Colonic mucosa (tissue), 4 donors: ENCODE results near the gene DOCK10. TPM values are rescaled to one million over a fixed set of nuclear protein-coding genes. Genes with fewer than 3 reads are reported as not detected.

ENCODE experiments used
- DNase-seq: peaks from one replicate; pipeline ENCODE4 v3.0.0-alpha.2; 2020
- H3K27ac ChIP-seq: fragments of 200-600 bp; one replicate; pipeline ENCODE4 v1.8.0; 2021
- H3K27me3 ChIP-seq: fragments of 200-600 bp; one replicate; pipeline ENCODE4 v1.8.0; 2021
- H3K36me3 ChIP-seq: fragments of 200-600 bp; one replicate; pipeline ENCODE4 v1.8.0; 2021
- H3K4me1 ChIP-seq: fragments of 200-600 bp; one replicate; pipeline ENCODE4 v1.8.0; 2021; ENCODE audit warnings: mild to moderate bottlenecking
- H3K4me3 ChIP-seq: fragments of 200-600 bp; one replicate; pipeline ENCODE4 v1.8.0; 2021
- H3K9ac ChIP-seq, 2 donors: one replicate each; pipeline ENCODE4 v1.7.0; 2013; ENCODE audit warnings: control low read depth in 2 of 2, low read depth in 2 of 2, low read length in 2 of 2
- H3K9me3 ChIP-seq: fragments of 200-600 bp; one replicate; pipeline ENCODE4 v1.8.0; 2021
- intact Hi-C: fragments of 100-400 bp; cut with DNase I; formaldehyde crosslinking; loops from one replicate; pipeline ENCODE4 v1.14.1; 2022
- total RNA-seq, 2 donors: library from RNA; stranded (reverse); fragmentation: NEBNext Ultra II Directional in 1 of 2; extraction: Animal tissue kit (Norgen Biotek cat#: 25700) in 1 of 2; gene quantifications; one replicate each; pipeline ENCODE4 v1.2.1, GENCODE V29; 2021
- TF ChIP-seq, protein P1 (sequence below): fragments of 200-600 bp; IDR thresholded peaks from one replicate; pipeline ENCODE4 v1.8.0; 2022; ENCODE audit warnings: antibody characterized with exemption, mild to moderate bottlenecking
- donor health status: healthy.
- donor health status: DM: no; HTN: no; CAD: no.
- donor health status: DM: no; HTN: no; CAD: no.

The DOCK10 gene
- total RNA-seq, 2 donors from 2014 or later: 13.5 to 17.4 TPM

DNA sequence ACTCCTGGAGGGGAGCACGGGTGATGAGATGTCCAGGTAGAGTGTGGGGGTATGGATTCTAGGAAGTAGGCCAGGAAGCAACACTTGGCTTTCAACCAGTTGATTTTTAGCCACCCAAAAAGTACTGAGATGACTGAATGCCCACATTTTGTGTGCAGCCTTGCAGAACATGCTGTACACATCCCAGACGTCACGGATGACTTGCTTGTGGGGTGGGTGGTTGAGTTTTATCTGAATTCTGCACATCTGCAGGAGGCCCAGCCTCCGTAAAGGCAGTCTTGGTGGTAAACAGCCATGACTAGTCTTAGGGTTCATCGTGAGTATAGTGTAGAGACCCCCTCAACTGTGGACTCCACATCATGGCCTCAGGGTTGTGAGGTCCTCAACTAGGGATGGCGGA is 272.8 kb downstream of the DOCK10 start:
- H3K9ac ChIP-seq: no peak overlapping the region
- no peak overlapping the region for H3K27ac ChIP-seq
- TF ChIP-seq, protein P1, sequence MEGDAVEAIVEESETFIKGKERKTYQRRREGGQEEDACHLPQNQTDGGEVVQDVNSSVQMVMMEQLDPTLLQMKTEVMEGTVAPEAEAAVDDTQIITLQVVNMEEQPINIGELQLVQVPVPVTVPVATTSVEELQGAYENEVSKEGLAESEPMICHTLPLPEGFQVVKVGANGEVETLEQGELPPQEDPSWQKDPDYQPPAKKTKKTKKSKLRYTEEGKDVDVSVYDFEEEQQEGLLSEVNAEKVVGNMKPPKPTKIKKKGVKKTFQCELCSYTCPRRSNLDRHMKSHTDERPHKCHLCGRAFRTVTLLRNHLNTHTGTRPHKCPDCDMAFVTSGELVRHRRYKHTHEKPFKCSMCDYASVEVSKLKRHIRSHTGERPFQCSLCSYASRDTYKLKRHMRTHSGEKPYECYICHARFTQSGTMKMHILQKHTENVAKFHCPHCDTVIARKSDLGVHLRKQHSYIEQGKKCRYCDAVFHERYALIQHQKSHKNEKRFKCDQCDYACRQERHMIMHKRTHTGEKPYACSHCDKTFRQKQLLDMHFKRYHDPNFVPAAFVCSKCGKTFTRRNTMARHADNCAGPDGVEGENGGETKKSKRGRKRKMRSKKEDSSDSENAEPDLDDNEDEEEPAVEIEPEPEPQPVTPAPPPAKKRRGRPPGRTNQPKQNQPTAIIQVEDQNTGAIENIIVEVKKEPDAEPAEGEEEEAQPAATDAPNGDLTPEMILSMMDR: no peak
- no peaks in the 10 kb centered on the region for H3K36me3 ChIP-seq
- no peaks in the 10 kb centered on the region for H3K27me3 ChIP-seq
- no peak overlapping the region for H3K4me3 ChIP-seq
- H3K9me3 ChIP-seq: no peaks in the 10 kb centered on the region
- no peaks in the 10 kb centered on the region for H3K4me1 ChIP-seq
- DNase-seq: no peak
- intact Hi-C loops: no loop called here

DNA sequence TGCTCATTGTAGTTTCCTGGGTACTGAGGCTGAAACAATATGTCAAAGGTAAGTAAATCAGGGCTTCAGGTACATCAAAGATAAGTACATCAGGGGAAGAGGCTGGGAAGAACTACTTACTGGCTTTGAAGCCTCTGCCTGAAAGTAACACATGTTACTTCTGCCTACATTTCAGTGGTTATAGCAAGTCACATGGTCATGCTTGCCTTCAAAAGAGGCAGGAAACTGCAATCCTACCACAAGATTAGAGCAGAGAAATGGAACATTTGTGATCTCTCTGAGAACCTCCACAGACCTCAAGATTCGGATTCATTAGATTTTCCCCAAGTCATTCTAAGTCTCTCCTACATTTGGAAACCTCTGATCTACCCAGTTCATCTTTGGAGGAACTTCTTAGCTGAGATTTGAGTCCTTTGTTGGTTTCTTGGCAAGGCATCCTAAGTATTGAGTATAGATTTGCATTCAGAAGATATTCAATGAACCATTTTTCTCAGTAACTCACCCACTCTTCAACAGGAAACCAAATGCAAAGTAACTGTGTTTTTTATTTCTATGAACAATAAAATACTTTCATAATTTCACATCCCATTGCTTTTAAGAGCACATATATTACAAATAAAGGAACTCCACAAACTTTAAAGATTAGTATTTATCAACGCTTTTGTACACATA is 277.6 kb downstream of the DOCK10 start:
- Histone ChIP-seq H3K36me3 (no peaks in the 10 kb centered on the region), H3K4me3 (no peak overlapping the region), H3K9ac (no peak overlapping the region), H3K27me3 (no peaks in the 10 kb centered on the region), H3K4me1 (no peaks in the 10 kb centered on the region), H3K9me3 (no peaks in the 10 kb centered on the region), H3K27ac (no peak overlapping the region)
- intact Hi-C loops: no loop called here
- no peak for DNase-seq
- TF ChIP-seq, protein P1: no peak

DNA sequence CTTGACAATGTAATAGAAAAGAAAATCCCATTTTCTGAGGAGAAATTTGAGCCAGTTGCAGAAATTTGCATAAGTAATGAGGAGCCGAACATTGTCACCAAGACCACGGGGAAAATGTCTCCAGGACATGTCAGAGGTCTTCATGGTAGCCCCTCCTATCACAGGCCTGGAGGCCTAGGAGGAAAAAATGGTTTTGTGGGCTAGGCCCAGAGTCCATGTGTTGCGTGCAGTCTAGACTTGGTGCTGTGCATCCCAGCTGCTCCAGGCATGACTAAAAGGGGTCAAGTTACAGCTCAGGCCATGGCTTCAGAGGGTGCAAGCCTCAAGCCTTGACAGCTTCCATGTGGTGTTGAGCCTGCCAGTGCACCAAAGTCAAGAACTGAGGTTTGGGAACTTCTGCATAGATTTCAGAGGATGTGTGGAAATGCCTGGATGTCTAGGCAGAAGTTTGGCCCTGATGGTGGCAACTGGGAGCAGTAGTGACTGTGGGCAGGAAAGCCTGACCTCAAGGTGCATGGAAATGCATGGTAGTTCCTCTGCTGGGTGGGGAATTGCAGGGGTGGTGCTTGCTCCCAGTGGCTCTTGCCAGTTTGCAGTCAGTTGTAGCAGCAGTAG is 284.2 kb downstream of the DOCK10 start:
- Histone ChIP-seq H3K9ac (no peak overlapping the region), H3K4me1 (no peaks in the 10 kb centered on the region), H3K27me3 (no peaks in the 10 kb centered on the region), H3K9me3 (no peaks in the 10 kb centered on the region), H3K36me3 (no peaks in the 10 kb centered on the region), H3K4me3 (no peak overlapping the region), H3K27ac (no peak overlapping the region)
- intact Hi-C loops: no loop called here
- TF ChIP-seq, protein P1: no peak
- no peak for DNase-seq

DNA sequence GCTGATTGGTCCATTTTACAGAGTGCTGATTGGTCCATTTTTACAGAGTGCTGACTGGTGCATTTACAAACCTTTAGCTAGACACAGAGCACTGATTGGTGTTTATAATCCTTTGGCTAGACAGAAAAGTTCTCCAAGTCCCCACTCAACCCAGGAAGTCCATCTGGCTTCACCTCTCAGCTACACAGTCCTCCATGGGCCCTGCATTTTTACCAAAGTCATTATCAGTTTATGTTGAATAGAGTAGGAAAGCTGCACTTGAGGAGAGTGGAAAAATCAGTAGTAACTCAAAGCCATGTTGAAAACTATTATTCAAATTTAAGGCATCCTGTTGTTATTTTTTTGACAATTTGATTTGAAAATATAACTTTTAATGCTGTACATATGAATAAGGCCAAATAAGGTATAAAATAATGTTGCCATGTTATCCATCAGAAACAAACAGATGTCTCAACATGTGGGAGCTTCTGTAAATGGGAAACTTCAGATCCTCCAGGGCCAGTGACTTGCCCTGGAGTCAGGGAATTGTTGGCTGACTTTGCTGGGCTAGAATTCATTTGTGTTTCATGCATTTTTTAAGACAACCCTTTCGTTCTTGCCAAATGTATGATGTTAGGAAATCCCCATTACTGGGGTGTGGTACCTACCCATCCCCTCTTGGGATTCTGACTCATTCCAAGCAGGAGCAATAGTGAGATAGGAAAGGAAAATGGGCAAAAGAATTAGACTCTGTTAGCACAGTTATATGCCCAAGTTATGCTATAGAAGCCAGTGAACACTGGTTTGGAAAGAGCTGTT is 288.3 kb downstream of the DOCK10 start:
- no peak for DNase-seq
- Histone ChIP-seq H3K9ac (no peak overlapping the region), H3K9me3 (no peaks in the 10 kb centered on the region), H3K27me3 (no peaks in the 10 kb centered on the region), H3K4me1 (no peaks in the 10 kb centered on the region), H3K36me3 (no peaks in the 10 kb centered on the region), H3K4me3 (no peak overlapping the region), H3K27ac (no peak overlapping the region)
- intact Hi-C loops: no loop called here
- TF ChIP-seq, protein P1: no peak

DNA sequence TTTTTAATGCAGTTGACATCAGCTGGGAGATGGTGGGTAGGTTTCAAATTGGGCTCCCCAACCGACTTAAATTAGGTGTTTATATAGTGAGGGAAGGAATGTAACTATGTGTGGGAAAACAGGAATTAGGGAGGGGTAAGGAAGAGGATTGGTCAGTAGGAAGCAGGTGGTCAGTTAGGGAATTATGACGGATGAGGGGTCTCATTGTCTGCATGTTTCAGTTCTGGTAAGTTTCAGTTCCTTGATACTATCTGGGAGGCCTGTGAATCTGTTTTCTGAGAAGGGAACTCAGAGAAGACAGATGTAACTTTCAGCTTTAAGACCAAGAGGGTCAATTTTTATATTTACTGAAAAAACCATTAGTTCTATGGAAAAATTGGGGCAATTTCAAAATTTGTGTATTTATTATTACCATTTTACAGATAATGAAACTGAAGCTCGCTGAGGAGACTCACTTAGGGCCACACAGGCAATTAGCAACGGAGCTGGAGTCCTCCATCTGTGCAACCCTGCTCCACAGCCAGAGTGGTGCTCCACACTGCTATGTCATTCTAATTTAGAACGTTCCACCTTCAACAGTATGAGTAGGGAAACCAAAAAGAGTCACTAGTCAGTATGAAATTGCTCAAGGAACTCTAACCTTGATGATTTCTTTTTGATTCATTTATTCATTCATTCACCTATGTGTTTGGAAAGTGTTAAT is 290.1 kb downstream of the DOCK10 start:
- no peak overlapping the region for H3K9ac ChIP-seq
- H3K27me3 ChIP-seq: no peaks in the 10 kb centered on the region
- H3K4me3 ChIP-seq: no peak overlapping the region
- H3K27ac ChIP-seq: no peak overlapping the region
- H3K36me3 ChIP-seq: no peaks in the 10 kb centered on the region
- no peaks in the 10 kb centered on the region for H3K4me1 ChIP-seq
- intact Hi-C loops: no loop called here
- H3K9me3 ChIP-seq: no peaks in the 10 kb centered on the region
- no peak for DNase-seq
- TF ChIP-seq, protein P1: no peak
